Central memory CD8-positive, alpha-beta T cell (primary cell): ENCODE data around the gene ASB6.
"Not testable (repeated sequence)": the region's sequence is repeated elsewhere in the genome, so short reads cannot be mapped to it uniquely, and the experiment has no call there.

ENCODE experiments used
- ATAC-seq: fragments of 150-1000 bp; cut with Tn5 transposase; replicated peaks from 2 replicates; pipeline ENCODE4 v1.10.0; 2022; ENCODE audit warnings: mild to moderate bottlenecking, moderate FRiP score, moderate number of reproducible peaks; ENCODE audit not compliant: poor library complexity, severe bottlenecking; ENCODE audit errors: extremely low read depth
- DNase-seq, 2 donors: peaks; one replicate each; pipeline ENCODE4 v3.0.0; 2021; ENCODE audit warnings: low spot score in 2 of 2
- H3K27ac Mint-ChIP-seq: one replicate; pipeline ENCODE4 v1.8.0; 2022; ENCODE audit warnings: low read depth, mild to moderate bottlenecking, moderate library complexity, mixed read lengths
- H3K27me3 Mint-ChIP-seq: one replicate; pipeline ENCODE4 v1.8.0; 2022; ENCODE audit warnings: mixed read lengths
- H3K36me3 Mint-ChIP-seq: one replicate; pipeline ENCODE4 v1.8.0; 2022; ENCODE audit warnings: mild to moderate bottlenecking, moderate library complexity, mixed read lengths; ENCODE audit not compliant: insufficient read depth
- H3K4me1 Mint-ChIP-seq: one replicate; pipeline ENCODE4 v1.8.0; 2022; ENCODE audit warnings: mixed read lengths
- H3K4me3 Mint-ChIP-seq: one replicate; pipeline ENCODE4 v1.8.0; 2022; ENCODE audit warnings: mild to moderate bottlenecking, moderate library complexity, mixed read lengths
- H3K9me3 Mint-ChIP-seq: one replicate; pipeline ENCODE4 v1.8.0; 2022; ENCODE audit warnings: mixed read lengths

ASB6 gene

GRCh38 chr9:129637102-129637501 is 4.8 kb downstream of the ASB6 start:
- peaks cover 27% of the 10 kb centered on the region for H3K36me3 Mint-ChIP-seq
- no peak overlapping the region for H3K27ac Mint-ChIP-seq
- ATAC-seq (no peak), DNase-seq (no peak)
- H3K9me3 Mint-ChIP-seq = no peaks in the 10 kb centered on the region
- H3K4me1 Mint-ChIP-seq = peaks cover 18% of the 10 kb centered on the region
- no peaks in the 10 kb centered on the region for H3K27me3 Mint-ChIP-seq
- no peak overlapping the region for H3K4me3 Mint-ChIP-seq

- DNase-seq, ATAC-seq, H3K4me3 Mint-ChIP-seq, H3K27me3 Mint-ChIP-seq, H3K27ac Mint-ChIP-seq, H3K9me3 Mint-ChIP-seq: not testable (repeated sequence)
- peaks cover 22% of the 10 kb centered on the region for H3K4me1 Mint-ChIP-seq
- peaks cover 30% of the 10 kb centered on the region for H3K36me3 Mint-ChIP-seq
Observed at GRCh38 chr9:129636343-129636742, 5.6 kb downstream of the ASB6 start.

GRCh38 chr9:129635099-129636065 is 6.6 kb downstream of the ASB6 start:
- ATAC-seq = no peak
- H3K27ac Mint-ChIP-seq = no peak overlapping the region
- H3K4me3 Mint-ChIP-seq = no peak overlapping the region

GRCh38 chr9:129633848-129634247 is 8.1 kb downstream of the ASB6 start:
- Mint-ChIP-seq H3K27me3 (no peaks in the 10 kb centered on the region), H3K4me1 (peaks cover 35% of the 10 kb centered on the region), H3K36me3 (peaks cover 33% of the 10 kb centered on the region), H3K27ac (no peak overlapping the region), H3K4me3 (no peak overlapping the region), H3K9me3 (no peaks in the 10 kb centered on the region)
- ATAC-seq (no peak), DNase-seq (no peak)

More at GRCh38 chr9:129635099-129636065, 6.6 kb downstream of the ASB6 start:
- Mint-ChIP-seq H3K4me1 (peaks cover 26% of the 10 kb centered on the region), H3K27me3 (no peaks in the 10 kb centered on the region), H3K36me3 (peaks cover 33% of the 10 kb centered on the region), H3K9me3 (no peaks in the 10 kb centered on the region)
- no peak for DNase-seq

- no peak overlapping the region for H3K4me3 Mint-ChIP-seq
- DNase-seq = no peak
- H3K36me3 Mint-ChIP-seq = peaks cover 31% of the 10 kb centered on the region
Observed at GRCh38 chr9:129633207-129633606, 8.7 kb downstream of the ASB6 start.

GRCh38 chr9:129632460-129632859 is 9.5 kb downstream of the ASB6 start:
- Mint-ChIP-seq H3K36me3 (peaks cover 33% of the 10 kb centered on the region), H3K27ac (no peak overlapping the region), H3K4me3 (no peak overlapping the region), H3K9me3 (no peaks in the 10 kb centered on the region), H3K4me1 (peaks cover 36% of the 10 kb centered on the region), H3K27me3 (no peaks in the 10 kb centered on the region)
- ATAC-seq = no peak
- no peak for DNase-seq

More at GRCh38 chr9:129633207-129633606, 8.7 kb downstream of the ASB6 start:
- Mint-ChIP-seq H3K4me1 (peaks cover 37% of the 10 kb centered on the region), H3K27me3 (no peaks in the 10 kb centered on the region), H3K9me3 (no peaks in the 10 kb centered on the region), H3K27ac (no peak overlapping the region)
- no peak for ATAC-seq

- Mint-ChIP-seq H3K36me3 (peaks cover 35% of the 10 kb centered on the region), H3K27me3 (no peaks in the 10 kb centered on the region), H3K27ac (peak overlapping the region; percentile 89), H3K9me3 (no peaks in the 10 kb centered on the region), H3K4me1 (peaks cover 44% of the 10 kb centered on the region), H3K4me3 (no peak overlapping the region)
- no peak for ATAC-seq
- no peak for DNase-seq
Observed at GRCh38 chr9:129631674-129632129, 10.2 kb downstream of the ASB6 start.

- no peak for DNase-seq
- Mint-ChIP-seq H3K27me3 (no peaks in the 10 kb centered on the region), H3K4me3 (no peak overlapping the region), H3K4me1 (peaks cover 45% of the 10 kb centered on the region), H3K27ac (peak overlapping the region; percentile 89), H3K9me3 (no peaks in the 10 kb centered on the region), H3K36me3 (peaks cover 36% of the 10 kb centered on the region)
- no peak for ATAC-seq
Observed at GRCh38 chr9:129630967-129631673, 10.8 kb downstream of the ASB6 start.

GRCh38 chr9:129629251-129629820 is 12.6 kb downstream of the ASB6 start:
- no peak overlapping the region for H3K27ac Mint-ChIP-seq
- no peak overlapping the region for H3K4me3 Mint-ChIP-seq
- ATAC-seq = no peak
- H3K27me3 Mint-ChIP-seq = no peaks in the 10 kb centered on the region
- peaks cover 32% of the 10 kb centered on the region for H3K36me3 Mint-ChIP-seq
- H3K4me1 Mint-ChIP-seq = peaks cover 51% of the 10 kb centered on the region
- H3K9me3 Mint-ChIP-seq = no peaks in the 10 kb centered on the region
- no peak for DNase-seq

GRCh38 chr9:129628709-129629108 is 13.2 kb downstream of the ASB6 start:
- Mint-ChIP-seq H3K4me1 (peaks cover 54% of the 10 kb centered on the region), H3K36me3 (peaks cover 32% of the 10 kb centered on the region), H3K9me3 (no peaks in the 10 kb centered on the region), H3K4me3 (no peak overlapping the region), H3K27me3 (no peaks in the 10 kb centered on the region), H3K27ac (peak overlapping the region; percentile 53)
- no peak for ATAC-seq
- DNase-seq = no peak

- H3K36me3 Mint-ChIP-seq = peaks cover 34% of the 10 kb centered on the region
- DNase-seq (no peak), ATAC-seq (no peak)
- no peaks in the 10 kb centered on the region for H3K9me3 Mint-ChIP-seq
- H3K27me3 Mint-ChIP-seq = no peaks in the 10 kb centered on the region
- H3K27ac Mint-ChIP-seq = peak overlapping the region; percentile 95
- H3K4me1 Mint-ChIP-seq = peaks cover 54% of the 10 kb centered on the region
- peak overlapping the region; percentile 89 for H3K4me3 Mint-ChIP-seq
Observed at GRCh38 chr9:129627556-129628440, 14.2 kb downstream of the ASB6 start.
